ENCODE results near the gene DAPK2. TPM values are rescaled to one million over a fixed set of nuclear protein-coding genes. Genes with fewer than 3 reads are reported as not detected.

DAPK2 gene
- total and polyA plus RNA-seq, 2 donors (not counting 1 experiment from before 2014, with no cell fraction given) = 14.4 to 21.4 TPM

GRCh38 chr15:64000183-64000951 lies 45.9 kb downstream of the DAPK2 start:
- no peak overlapping the region for H3K4me2 ChIP-seq (ENCODE audit: extremely low read depth, insufficient read depth, low read length)

GRCh38 chr15:63999177-63999576 lies 47.1 kb downstream of the DAPK2 start:
- no peak overlapping the region for H3K9ac ChIP-seq (ENCODE audit: insufficient read depth, low read length)
- H3K9me3 ChIP-seq (ENCODE audit: control insufficient read depth, insufficient read depth, low read depth, low read length) = no peaks in the 10 kb centered on the region
- H3K27ac ChIP-seq (ENCODE audit: insufficient read depth, low read length) = no peak overlapping the region
- TF ChIP-seq EZH2 (IDR thresholded peaks at IDR 0.05; ENCODE audit: low read length, missing control alignments) = no peak
- TF ChIP-seq CTCF (conservative IDR thresholded peaks at IDR 0.05 in 1 of 2, IDR thresholded peaks at IDR 0.05 in 1 of 2; ENCODE audit: low read depth in 1 of 2, low read length in 2 of 2) = no peak
- peaks cover 19% of the 10 kb centered on the region for H3K4me1 ChIP-seq (ENCODE audit: control insufficient read depth, extremely low read depth, insufficient read depth, low read length)
- no peaks in the 10 kb centered on the region for H3K36me3 ChIP-seq (ENCODE audit: control insufficient read depth, insufficient read depth, low read length)
- no peak overlapping the region for H2AFZ ChIP-seq (ENCODE audit: low read length)
- no peak overlapping the region for H3K4me2 ChIP-seq (ENCODE audit: extremely low read depth, insufficient read depth, low read length)
- peak in 1 of 2 donors; percentile 61 for DNase-seq (ENCODE audit: low read depth in 2 of 2)
- H3K4me3 ChIP-seq (replicated peaks in 1 of 4; ENCODE audit: control extremely low read depth in 1 of 4, insufficient read depth in 1 of 4, low read depth in 3 of 4, low read length in 4 of 4) = no peak overlapping the region
- no peaks in the 10 kb centered on the region for H3K27me3 ChIP-seq (ENCODE audit: control insufficient read depth, insufficient read depth, low read length)
- no peaks in the 10 kb centered on the region for H3K79me2 ChIP-seq (ENCODE audit: control insufficient read depth, insufficient read depth, low read length)
- no peaks in the 10 kb centered on the region for H4K20me1 ChIP-seq (ENCODE audit: control insufficient read depth, extremely low read depth, insufficient read depth, low read length)

More at GRCh38 chr15:64000183-64000951, 45.9 kb downstream of the DAPK2 start:
- no peak overlapping the region for H3K27ac ChIP-seq (ENCODE audit: insufficient read depth, low read length)
- H3K36me3 ChIP-seq (ENCODE audit: control insufficient read depth, insufficient read depth, low read length) = no peaks in the 10 kb centered on the region
- TF ChIP-seq CTCF (conservative IDR thresholded peaks at IDR 0.05 in 1 of 2, IDR thresholded peaks at IDR 0.05 in 1 of 2; ENCODE audit: low read depth in 1 of 2, low read length in 2 of 2) (no peak), EZH2 (IDR thresholded peaks at IDR 0.05; ENCODE audit: low read length, missing control alignments) (no peak)
- H3K9me3 ChIP-seq (ENCODE audit: control insufficient read depth, insufficient read depth, low read depth, low read length) = no peaks in the 10 kb centered on the region
- H3K27me3 ChIP-seq (ENCODE audit: control insufficient read depth, insufficient read depth, low read length) = no peaks in the 10 kb centered on the region
- H2AFZ ChIP-seq (ENCODE audit: low read length) = no peak overlapping the region
- no peak overlapping the region for H3K9ac ChIP-seq (ENCODE audit: insufficient read depth, low read length)
- no peaks in the 10 kb centered on the region for H4K20me1 ChIP-seq (ENCODE audit: control insufficient read depth, extremely low read depth, insufficient read depth, low read length)
- peak in 1 of 2 donors; percentile 51 for DNase-seq (ENCODE audit: low read depth in 2 of 2)
- H3K4me3 ChIP-seq (replicated peaks in 1 of 4; ENCODE audit: control extremely low read depth in 1 of 4, insufficient read depth in 1 of 4, low read depth in 3 of 4, low read length in 4 of 4) = no peak overlapping the region
- H3K4me1 ChIP-seq (ENCODE audit: control insufficient read depth, extremely low read depth, insufficient read depth, low read length) = peaks cover 25% of the 10 kb centered on the region
- H3K79me2 ChIP-seq (ENCODE audit: control insufficient read depth, insufficient read depth, low read length) = no peaks in the 10 kb centered on the region

GRCh38 chr15:63998489-63998888 lies 47.8 kb downstream of the DAPK2 start:
- Histone ChIP-seq H4K20me1 (ENCODE audit: control insufficient read depth, extremely low read depth, insufficient read depth, low read length) (no peaks in the 10 kb centered on the region), H3K4me3 (replicated peaks in 1 of 4; ENCODE audit: control extremely low read depth in 1 of 4, insufficient read depth in 1 of 4, low read depth in 3 of 4, low read length in 4 of 4) (no peak overlapping the region), H3K27me3 (ENCODE audit: control insufficient read depth, insufficient read depth, low read length) (no peaks in the 10 kb centered on the region), H3K79me2 (ENCODE audit: control insufficient read depth, insufficient read depth, low read length) (no peaks in the 10 kb centered on the region), H3K4me2 (ENCODE audit: extremely low read depth, insufficient read depth, low read length) (no peak overlapping the region), H3K9ac (ENCODE audit: insufficient read depth, low read length) (no peak overlapping the region), H2AFZ (ENCODE audit: low read length) (no peak overlapping the region), H3K9me3 (ENCODE audit: control insufficient read depth, insufficient read depth, low read depth, low read length) (no peaks in the 10 kb centered on the region), H3K36me3 (ENCODE audit: control insufficient read depth, insufficient read depth, low read length) (no peaks in the 10 kb centered on the region), H3K4me1 (ENCODE audit: control insufficient read depth, extremely low read depth, insufficient read depth, low read length) (peaks cover 19% of the 10 kb centered on the region), H3K27ac (ENCODE audit: insufficient read depth, low read length) (no peak overlapping the region)
- no peak for DNase-seq (ENCODE audit: low read depth in 2 of 2)
- TF ChIP-seq CTCF (conservative IDR thresholded peaks at IDR 0.05 in 1 of 2, IDR thresholded peaks at IDR 0.05 in 1 of 2; ENCODE audit: low read depth in 1 of 2, low read length in 2 of 2) (no peak), EZH2 (IDR thresholded peaks at IDR 0.05; ENCODE audit: low read length, missing control alignments) (no peak)

Measured in fibroblast of lung (primary cell).